ENCODE results near the gene RAB8A. TPM values are rescaled to one million over a fixed set of nuclear protein-coding genes. Genes with fewer than 3 reads are reported as not detected.
A peak's percentile ranks its signal among the peaks of the same experiment; 100 is the strongest.

The RAB8A gene
- total and polyA plus RNA-seq, 2 of the 8 experiments (the other 6 are each of a cell fraction or from before 2014, with no cell fraction given): 65.8 to 97.0 TPM

DNA sequence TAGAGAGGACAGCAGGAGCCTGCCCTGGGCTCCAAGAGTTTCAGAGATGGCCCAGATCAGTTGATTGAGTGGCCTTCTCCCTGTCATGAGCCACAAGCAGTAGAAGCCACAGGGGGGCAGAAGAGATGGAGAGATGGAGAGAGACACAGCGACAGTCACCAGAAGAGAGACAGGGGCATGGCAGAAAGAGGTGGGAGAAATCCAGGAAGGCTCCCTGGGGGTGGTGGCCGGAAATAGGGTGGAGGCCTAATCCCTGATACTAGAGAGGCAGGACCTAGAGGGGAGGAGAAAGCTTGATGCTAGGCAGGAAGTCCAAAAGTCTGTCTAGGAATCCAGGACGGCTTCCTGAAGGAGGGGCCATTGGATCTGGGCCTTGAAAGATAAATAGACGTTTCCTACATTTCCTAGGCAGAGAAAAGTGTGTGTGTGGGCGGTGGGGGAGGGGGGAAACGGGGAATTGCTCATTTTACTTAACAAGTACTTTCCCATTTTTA is 45.0 kb upstream of the RAB8A start:
- no peaks in the 10 kb centered on the region for H3K27me3 ChIP-seq (replicated peaks in 1 of 4; ENCODE audit: control insufficient read depth in 3 of 4, extremely low read depth in 1 of 4, insufficient read depth in 3 of 4, low read length in 3 of 4)
- no peak overlapping the region for H2BK5ac ChIP-seq (ENCODE audit: low read depth, low read length)
- peaks cover 0 to 5% (median 0%) of the 10 kb centered on the region in 4 experiments; a peak in 3 of 7 replicates for H3K4me1 ChIP-seq (replicated peaks in 1 of 4; ENCODE audit: control insufficient read depth in 3 of 4, insufficient read depth in 4 of 4, low read length in 3 of 4)
- H3K4me3 ChIP-seq (ENCODE audit: extremely low read depth in 1 of 4, insufficient read depth in 2 of 4, low read depth in 3 of 4, low read length in 4 of 4): no peak overlapping the region
- no peak overlapping the region for H3K4me2 ChIP-seq (ENCODE audit: insufficient read depth in 1 of 2, low read depth in 2 of 2, low read length in 2 of 2)
- H3K9ac ChIP-seq (replicated peaks in 1 of 4; ENCODE audit: extremely low read depth in 1 of 4, low read depth in 3 of 4, low read length in 3 of 4): no peak overlapping the region
- WGBS, 2 experiments (ENCODE audit: extremely low coverage in 1 of 2, insufficient coverage in 1 of 2, insufficient read length in 1 of 2, insufficient replicate concordance in 2 of 2, low coverage in 1 of 2, low lambda C conversion rate in 2 of 2, missing lambda C conversion rate in 1 of 2): 80% methylated on average over 6 of the region's 6 CpGs; no CpG with 5 or more reads in 1 of the 2 experiments
- H3K4ac ChIP-seq (replicated peaks; ENCODE audit: insufficient read length, low read depth, low read length): no peak overlapping the region
- POLR2A ChIA-PET (ENCODE audit: partially characterized antibody): interaction anchor here (0.8 to 7.3 kb wide), 6 partner anchors 9 to 843 kb away, joined by 3 to 99 read pairs (median 4); partner anchors contain the start of gene TPM4
- H4K20me1 ChIP-seq (replicated peaks in 1 of 2; ENCODE audit: control insufficient read depth in 1 of 2, insufficient read depth in 2 of 2, low read length in 2 of 2): peaks cover 0 to 4% of the 10 kb centered on the region in 2 experiments
- no peak overlapping the region for H3K27ac ChIP-seq (ENCODE audit: low read depth, low read length)
- H3K14ac ChIP-seq (ENCODE audit: insufficient read length): no peak overlapping the region
- no peak overlapping the region for H2BK120ac ChIP-seq (replicated peaks; ENCODE audit: low read depth, low read length)
- H3K18ac ChIP-seq (ENCODE audit: extremely low read depth, low read length): no peak overlapping the region
- H2AFZ ChIP-seq (ENCODE audit: low read length): no peak overlapping the region
- no peak overlapping the region for H4K91ac ChIP-seq (replicated peaks; ENCODE audit: insufficient read length, low read length)
- no peaks in the 10 kb centered on the region for H3K79me1 ChIP-seq (ENCODE audit: low read depth, low read length)
- DNase-seq (ENCODE audit: low read depth in 1 of 2, low spot score in 2 of 2) (no peak), FAIRE-seq (no peak)
- no peaks in the 10 kb centered on the region; a peak in 2 of 4 replicates for H3K9me3 ChIP-seq (ENCODE audit: insufficient read depth in 2 of 2, low read depth in 1 of 2, low read length in 1 of 2)
- H2BK20ac ChIP-seq (ENCODE audit: low read length): no peak overlapping the region
- H3K23ac ChIP-seq (ENCODE audit: insufficient read length): no peak overlapping the region
- no peak overlapping the region for H3K56ac ChIP-seq (replicated peaks; ENCODE audit: insufficient read length, low read depth, low read length)
- H2BK12ac ChIP-seq (ENCODE audit: low read depth, low read length): no peak overlapping the region
- H2AK5ac ChIP-seq (ENCODE audit: low read depth, low read length): no peak overlapping the region
- CTCF ChIA-PET (ENCODE audit: partially characterized antibody): interaction anchor here (0.6 to 2.1 kb wide), 7 partner anchors 9 to 184 kb away, joined by 3 to 5 read pairs (median 3); no protein-coding TSS in a partner anchor
- H4K8ac ChIP-seq (ENCODE audit: extremely low read depth, insufficient read depth, low read length): no peak overlapping the region
- H4K5ac ChIP-seq (ENCODE audit: insufficient read length, low read depth, low read length): no peak overlapping the region
- H2BK15ac ChIP-seq (ENCODE audit: low read length): no peak overlapping the region
- no peaks in the 10 kb centered on the region for H3K36me3 ChIP-seq (ENCODE audit: control insufficient read depth in 2 of 4, insufficient read depth in 4 of 4, low read length in 3 of 4)
- H3K23me2 ChIP-seq (ENCODE audit: low read depth, low read length): peaks cover 12% of the 10 kb centered on the region
- H3K79me2 ChIP-seq (ENCODE audit: control insufficient read depth in 1 of 2, insufficient read depth in 2 of 2, low read length in 2 of 2): no peaks in the 10 kb centered on the region
- TF ChIP-seq KDM5A (IDR thresholded peaks at IDR 0.05; ENCODE audit: low read length): no peak
- TF ChIP-seq, protein P1, sequence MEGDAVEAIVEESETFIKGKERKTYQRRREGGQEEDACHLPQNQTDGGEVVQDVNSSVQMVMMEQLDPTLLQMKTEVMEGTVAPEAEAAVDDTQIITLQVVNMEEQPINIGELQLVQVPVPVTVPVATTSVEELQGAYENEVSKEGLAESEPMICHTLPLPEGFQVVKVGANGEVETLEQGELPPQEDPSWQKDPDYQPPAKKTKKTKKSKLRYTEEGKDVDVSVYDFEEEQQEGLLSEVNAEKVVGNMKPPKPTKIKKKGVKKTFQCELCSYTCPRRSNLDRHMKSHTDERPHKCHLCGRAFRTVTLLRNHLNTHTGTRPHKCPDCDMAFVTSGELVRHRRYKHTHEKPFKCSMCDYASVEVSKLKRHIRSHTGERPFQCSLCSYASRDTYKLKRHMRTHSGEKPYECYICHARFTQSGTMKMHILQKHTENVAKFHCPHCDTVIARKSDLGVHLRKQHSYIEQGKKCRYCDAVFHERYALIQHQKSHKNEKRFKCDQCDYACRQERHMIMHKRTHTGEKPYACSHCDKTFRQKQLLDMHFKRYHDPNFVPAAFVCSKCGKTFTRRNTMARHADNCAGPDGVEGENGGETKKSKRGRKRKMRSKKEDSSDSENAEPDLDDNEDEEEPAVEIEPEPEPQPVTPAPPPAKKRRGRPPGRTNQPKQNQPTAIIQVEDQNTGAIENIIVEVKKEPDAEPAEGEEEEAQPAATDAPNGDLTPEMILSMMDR (IDR thresholded peaks at IDR 0.05; ENCODE audit: control extremely low read depth in 1 of 3, insufficient read depth in 1 of 3, low read depth in 1 of 3, low read length in 3 of 3): 0 out of 4 replicates have a peak, but pooled peaks of 1 of the 3 experiments have one; percentile 12
- no peak for TF ChIP-seq POLR2A (IDR thresholded peaks at IDR 0.05; ENCODE audit: control extremely low read depth in 1 of 2, low read depth in 2 of 2, low read length in 2 of 2)
- TF ChIP-seq JUND (IDR thresholded peaks at IDR 0.05; ENCODE audit: low read length): no peak
- TF ChIP-seq, protein P2, sequence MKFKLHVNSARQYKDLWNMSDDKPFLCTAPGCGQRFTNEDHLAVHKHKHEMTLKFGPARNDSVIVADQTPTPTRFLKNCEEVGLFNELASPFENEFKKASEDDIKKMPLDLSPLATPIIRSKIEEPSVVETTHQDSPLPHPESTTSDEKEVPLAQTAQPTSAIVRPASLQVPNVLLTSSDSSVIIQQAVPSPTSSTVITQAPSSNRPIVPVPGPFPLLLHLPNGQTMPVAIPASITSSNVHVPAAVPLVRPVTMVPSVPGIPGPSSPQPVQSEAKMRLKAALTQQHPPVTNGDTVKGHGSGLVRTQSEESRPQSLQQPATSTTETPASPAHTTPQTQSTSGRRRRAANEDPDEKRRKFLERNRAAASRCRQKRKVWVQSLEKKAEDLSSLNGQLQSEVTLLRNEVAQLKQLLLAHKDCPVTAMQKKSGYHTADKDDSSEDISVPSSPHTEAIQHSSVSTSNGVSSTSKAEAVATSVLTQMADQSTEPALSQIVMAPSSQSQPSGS (IDR thresholded peaks at IDR 0.05; ENCODE audit: low read length): no peak
- no peak for TF ChIP-seq RBBP5 (IDR thresholded peaks at IDR 0.05; ENCODE audit: borderline replicate concordance, low read depth, low read length)
- TF ChIP-seq BACH1 (IDR thresholded peaks at IDR 0.05; ENCODE audit: low read length): no peak
- no peak for TF ChIP-seq SRF (IDR thresholded peaks at IDR 0.05; ENCODE audit: low read depth, low read length)
- no peak for TF ChIP-seq RXRA (IDR thresholded peaks at IDR 0.05; ENCODE audit: insufficient read depth, low read depth, low read length)

Measured in H1 (cell line).